ENCODE measurements around the gene NRDE2. TPM values are rescaled to one million over a fixed set of nuclear protein-coding genes. Genes with fewer than 3 reads are reported as not detected.

NRDE2 gene
- total RNA-seq, 1 donor from 2014 or later: 20.8 TPM

DNA sequence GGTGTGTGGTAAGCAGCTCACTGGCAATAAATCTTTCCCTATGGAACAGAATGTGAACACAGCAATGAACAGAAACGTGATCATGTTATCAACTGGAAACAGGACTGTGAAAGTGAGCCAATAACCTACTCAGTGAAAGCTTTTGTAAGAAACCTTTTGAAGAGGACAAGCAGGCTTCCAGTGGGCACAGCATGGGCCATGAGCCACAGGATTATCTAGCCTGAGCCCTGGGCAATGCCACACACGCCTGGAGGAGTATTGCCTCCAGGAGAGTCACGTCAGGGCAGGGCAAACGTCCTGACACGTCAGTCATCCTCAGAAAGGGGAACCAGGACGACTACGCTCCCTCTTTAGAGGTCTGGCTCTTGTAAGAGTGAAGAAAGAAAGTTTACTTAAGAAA is 32.3 kb downstream of the NRDE2 start:
- H3K9me3 Mint-ChIP-seq (ENCODE audit: unreplicated experiment): no peaks in the 10 kb centered on the region
- TF ChIP-seq, protein P1, sequence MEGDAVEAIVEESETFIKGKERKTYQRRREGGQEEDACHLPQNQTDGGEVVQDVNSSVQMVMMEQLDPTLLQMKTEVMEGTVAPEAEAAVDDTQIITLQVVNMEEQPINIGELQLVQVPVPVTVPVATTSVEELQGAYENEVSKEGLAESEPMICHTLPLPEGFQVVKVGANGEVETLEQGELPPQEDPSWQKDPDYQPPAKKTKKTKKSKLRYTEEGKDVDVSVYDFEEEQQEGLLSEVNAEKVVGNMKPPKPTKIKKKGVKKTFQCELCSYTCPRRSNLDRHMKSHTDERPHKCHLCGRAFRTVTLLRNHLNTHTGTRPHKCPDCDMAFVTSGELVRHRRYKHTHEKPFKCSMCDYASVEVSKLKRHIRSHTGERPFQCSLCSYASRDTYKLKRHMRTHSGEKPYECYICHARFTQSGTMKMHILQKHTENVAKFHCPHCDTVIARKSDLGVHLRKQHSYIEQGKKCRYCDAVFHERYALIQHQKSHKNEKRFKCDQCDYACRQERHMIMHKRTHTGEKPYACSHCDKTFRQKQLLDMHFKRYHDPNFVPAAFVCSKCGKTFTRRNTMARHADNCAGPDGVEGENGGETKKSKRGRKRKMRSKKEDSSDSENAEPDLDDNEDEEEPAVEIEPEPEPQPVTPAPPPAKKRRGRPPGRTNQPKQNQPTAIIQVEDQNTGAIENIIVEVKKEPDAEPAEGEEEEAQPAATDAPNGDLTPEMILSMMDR (IDR thresholded peaks at IDR 0.05; ENCODE audit: unreplicated experiment): no peak
- H3K36me3 Mint-ChIP-seq (ENCODE audit: low read depth, unreplicated experiment): peaks cover 29% of the 10 kb centered on the region
- no peak for DNase-seq (ENCODE audit: low spot score)
- H3K27me3 Mint-ChIP-seq (ENCODE audit: unreplicated experiment): peaks cover 7% of the 10 kb centered on the region
- peaks cover 7% of the 10 kb centered on the region for H3K4me1 Mint-ChIP-seq (ENCODE audit: unreplicated experiment)
- no peak overlapping the region for H3K4me3 Mint-ChIP-seq (ENCODE audit: unreplicated experiment)
- H3K27ac Mint-ChIP-seq (ENCODE audit: unreplicated experiment): no peak overlapping the region

DNA sequence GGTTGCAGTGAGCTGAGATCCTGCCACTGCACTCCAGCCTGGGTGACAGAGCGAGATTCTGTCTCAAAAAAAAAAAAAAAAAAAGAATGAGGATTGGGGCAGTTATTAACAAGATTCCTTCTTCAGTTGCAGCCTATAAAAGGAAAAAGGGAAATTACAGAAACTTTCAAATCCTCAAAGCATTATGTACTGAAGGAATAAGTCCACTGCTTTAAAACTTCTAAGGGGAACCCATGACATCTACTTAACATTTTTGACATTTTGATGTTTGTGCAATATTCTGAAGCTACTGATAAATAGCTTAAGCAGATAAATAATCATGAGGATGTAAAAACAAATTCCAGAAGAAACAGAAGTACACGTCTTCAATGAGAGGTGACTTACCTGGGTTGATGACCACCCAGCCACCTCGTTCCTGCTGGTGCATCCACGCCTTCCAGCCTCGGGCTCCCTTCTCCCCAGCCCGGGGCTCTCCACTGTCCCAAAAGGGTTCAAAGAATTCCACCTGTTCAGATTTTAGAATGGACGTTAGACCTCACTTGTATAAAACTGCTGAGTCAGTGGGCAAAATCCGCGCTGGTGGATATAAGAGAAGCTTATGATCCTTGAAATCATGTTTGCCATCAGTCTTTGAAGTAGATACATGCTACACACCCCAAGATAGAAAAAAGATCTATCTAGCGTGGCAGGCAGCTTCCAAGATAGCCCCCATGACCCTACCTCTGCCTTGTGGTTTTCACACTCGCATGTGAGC is 33.7 kb downstream of the NRDE2 start:
- peaks cover 30% of the 10 kb centered on the region for H3K36me3 Mint-ChIP-seq (ENCODE audit: low read depth, unreplicated experiment)
- TF ChIP-seq, protein P1 (IDR thresholded peaks at IDR 0.05; ENCODE audit: unreplicated experiment): no peak
- H3K27ac Mint-ChIP-seq (ENCODE audit: unreplicated experiment): no peak overlapping the region

DNA sequence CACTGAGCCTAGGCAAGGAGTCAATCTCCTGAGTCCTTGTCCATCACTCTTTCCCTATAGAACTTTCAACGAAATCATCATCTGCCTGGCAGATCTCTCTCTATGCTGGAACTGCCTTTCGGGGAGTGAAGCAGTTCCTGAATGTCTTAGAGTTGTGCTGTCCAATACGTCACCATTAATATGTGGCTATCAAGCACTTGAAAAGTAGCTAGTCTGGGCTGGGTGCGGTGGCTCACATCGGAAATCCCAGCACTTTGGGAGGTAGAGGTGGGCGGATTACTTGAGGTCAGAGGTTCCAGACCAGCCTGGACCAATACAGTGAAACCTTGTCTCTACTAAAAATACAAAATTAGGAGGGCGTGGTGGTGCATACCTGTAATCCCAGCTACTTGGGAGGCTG is 35.1 kb downstream of the NRDE2 start:
- H3K36me3 Mint-ChIP-seq (ENCODE audit: low read depth, unreplicated experiment): peaks cover 36% of the 10 kb centered on the region
- peaks cover 7% of the 10 kb centered on the region for H3K4me1 Mint-ChIP-seq (ENCODE audit: unreplicated experiment)
- H3K9me3 Mint-ChIP-seq (ENCODE audit: unreplicated experiment): no peaks in the 10 kb centered on the region
- no peak for DNase-seq (ENCODE audit: low spot score)
- H3K27me3 Mint-ChIP-seq (ENCODE audit: unreplicated experiment): peaks cover 7% of the 10 kb centered on the region
- TF ChIP-seq, protein P1 (IDR thresholded peaks at IDR 0.05; ENCODE audit: unreplicated experiment): no peak
- no peak overlapping the region for H3K4me3 Mint-ChIP-seq (ENCODE audit: unreplicated experiment)
- H3K27ac Mint-ChIP-seq (ENCODE audit: unreplicated experiment): no peak overlapping the region

More for the DNA sequence above, 33.7 kb downstream of the NRDE2 start:
- no peaks in the 10 kb centered on the region for H3K9me3 Mint-ChIP-seq (ENCODE audit: unreplicated experiment)
- no peak for DNase-seq (ENCODE audit: low spot score)
- H3K27me3 Mint-ChIP-seq (ENCODE audit: unreplicated experiment): peaks cover 7% of the 10 kb centered on the region
- H3K4me1 Mint-ChIP-seq (ENCODE audit: unreplicated experiment): peaks cover 7% of the 10 kb centered on the region
- no peak overlapping the region for H3K4me3 Mint-ChIP-seq (ENCODE audit: unreplicated experiment)

DNA sequence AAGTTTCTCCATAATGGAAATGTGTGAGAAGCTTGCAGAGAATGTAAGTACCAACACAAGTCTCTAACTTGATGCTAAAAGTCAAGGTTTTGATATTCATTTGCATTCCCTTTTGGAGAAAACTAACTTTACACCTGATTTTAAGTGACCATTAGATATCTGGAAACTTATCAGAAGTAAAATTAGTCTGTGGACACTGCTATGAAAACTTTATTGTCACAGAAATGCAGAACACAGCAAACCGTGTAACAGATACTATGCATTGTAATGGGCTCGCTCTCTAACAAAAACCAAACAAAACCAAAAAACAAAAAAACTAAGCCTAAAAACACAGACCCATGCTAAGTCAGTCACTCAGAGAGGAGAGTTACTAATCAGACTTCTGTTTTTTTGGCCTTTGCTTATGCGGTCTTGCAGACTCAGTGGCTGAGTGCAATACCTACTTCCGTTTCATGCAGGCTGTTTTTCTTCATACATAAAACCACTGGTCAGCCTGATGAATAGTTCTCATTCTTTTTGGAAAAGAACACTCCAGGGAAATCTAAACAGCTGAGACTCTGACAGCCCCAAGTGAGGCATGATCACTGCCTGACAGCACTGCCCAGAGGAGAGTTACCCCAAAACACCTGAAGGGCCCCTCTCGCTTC is 35.7 kb downstream of the NRDE2 start:
- DNase-seq (ENCODE audit: low spot score): no peak
- Mint-ChIP-seq H3K4me3 (ENCODE audit: unreplicated experiment) (no peak overlapping the region), H3K9me3 (ENCODE audit: unreplicated experiment) (no peaks in the 10 kb centered on the region), H3K36me3 (ENCODE audit: low read depth, unreplicated experiment) (peaks cover 36% of the 10 kb centered on the region), H3K4me1 (ENCODE audit: unreplicated experiment) (peaks cover 5% of the 10 kb centered on the region), H3K27me3 (ENCODE audit: unreplicated experiment) (peaks cover 7% of the 10 kb centered on the region), H3K27ac (ENCODE audit: unreplicated experiment) (no peak overlapping the region)
- TF ChIP-seq, protein P1 (IDR thresholded peaks at IDR 0.05; ENCODE audit: unreplicated experiment): no peak

DNA sequence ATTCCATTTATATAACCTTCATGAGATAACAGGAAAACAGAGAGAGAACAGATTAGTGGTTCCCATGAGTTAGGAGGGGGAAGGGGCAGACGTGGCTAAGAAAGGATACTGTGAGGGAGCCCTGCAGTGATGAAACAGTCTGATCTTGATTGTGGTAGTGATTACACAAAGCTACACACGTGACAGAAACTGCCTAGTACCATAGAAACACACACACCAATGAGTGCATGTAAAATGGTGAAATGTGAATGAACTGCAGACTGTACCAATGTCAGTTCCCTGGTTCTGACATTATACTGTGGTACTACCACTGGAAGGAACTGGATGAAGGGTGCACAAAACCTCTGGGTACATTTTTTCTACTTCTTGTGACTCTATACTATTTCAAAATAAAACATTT is 36.9 kb downstream of the NRDE2 start:
- Mint-ChIP-seq H3K36me3 (ENCODE audit: low read depth, unreplicated experiment) (peaks cover 33% of the 10 kb centered on the region), H3K4me3 (ENCODE audit: unreplicated experiment) (no peak overlapping the region), H3K27ac (ENCODE audit: unreplicated experiment) (no peak overlapping the region), H3K4me1 (ENCODE audit: unreplicated experiment) (no peaks in the 10 kb centered on the region), H3K9me3 (ENCODE audit: unreplicated experiment) (no peaks in the 10 kb centered on the region), H3K27me3 (ENCODE audit: unreplicated experiment) (peaks cover 4% of the 10 kb centered on the region)
- TF ChIP-seq, protein P1 (IDR thresholded peaks at IDR 0.05; ENCODE audit: unreplicated experiment): no peak
- no peak for DNase-seq (ENCODE audit: low spot score)

All from endothelial cell (in vitro differentiated cells).